AG04449 (cell line): ENCODE results near the gene BAZ1B.

Experiments
- CTCF ChIA-PET: fragments of 350-600 bp; formaldehyde crosslinking; extraction: SDS; loops from one replicate; lab custom pipeline; 2021; ENCODE audit warnings: antibody characterized with exemption; lab: Yijun Ruan, JAX
- POLR2A ChIA-PET: fragments of 400-600, 350-600 bp; formaldehyde crosslinking; extraction: SDS; loops from one replicate; lab custom pipeline; 2020; ENCODE audit warnings: antibody characterized with exemption, inconsistent platforms; lab: Yijun Ruan, JAX
- DNase-seq: peaks from one replicate; pipeline ENCODE4 v3.0.0-alpha.2; 2010; ENCODE audit warnings: low read depth, low spot score
- H3K4me3 ChIP-seq: 2 replicates; pipeline ENCODE4 v1.5.1; 2011; ENCODE audit warnings: low read depth, mild to moderate bottlenecking, control low read depth, low read length
- TF ChIP-seq, protein P1 (sequence below): IDR thresholded peaks from one replicate; pipeline ENCODE4 v1.5.1; 2011; ENCODE audit warnings: mild to moderate bottlenecking, moderate library complexity, low read length, control low read depth, inconsistent platforms; ENCODE audit not compliant: insufficient read depth; ENCODE audit errors: missing control alignments

BAZ1B gene

DNA sequence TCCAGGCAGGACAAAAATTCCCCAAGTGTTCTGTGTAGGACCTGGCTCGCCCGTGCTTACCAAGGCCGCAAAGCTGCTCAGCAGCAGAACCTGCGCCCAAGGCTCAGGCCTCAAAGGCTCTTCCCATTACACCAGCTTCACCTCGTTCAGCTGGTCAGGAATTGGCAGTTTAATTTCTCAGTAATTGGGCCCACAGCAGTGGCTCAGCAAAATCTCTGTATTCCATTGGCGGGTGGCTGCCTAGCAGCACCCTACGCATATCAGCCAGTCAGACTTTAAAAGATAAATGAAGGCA lies 82.7 kb downstream of the BAZ1B start:
- POLR2A ChIA-PET: no interaction called here
- CTCF ChIA-PET: interaction anchor here (5.5 kb wide), 1 partner anchor 12 kb away, joined by 33 read pairs; no protein-coding TSS in a partner anchor
- TF ChIP-seq, protein P1, sequence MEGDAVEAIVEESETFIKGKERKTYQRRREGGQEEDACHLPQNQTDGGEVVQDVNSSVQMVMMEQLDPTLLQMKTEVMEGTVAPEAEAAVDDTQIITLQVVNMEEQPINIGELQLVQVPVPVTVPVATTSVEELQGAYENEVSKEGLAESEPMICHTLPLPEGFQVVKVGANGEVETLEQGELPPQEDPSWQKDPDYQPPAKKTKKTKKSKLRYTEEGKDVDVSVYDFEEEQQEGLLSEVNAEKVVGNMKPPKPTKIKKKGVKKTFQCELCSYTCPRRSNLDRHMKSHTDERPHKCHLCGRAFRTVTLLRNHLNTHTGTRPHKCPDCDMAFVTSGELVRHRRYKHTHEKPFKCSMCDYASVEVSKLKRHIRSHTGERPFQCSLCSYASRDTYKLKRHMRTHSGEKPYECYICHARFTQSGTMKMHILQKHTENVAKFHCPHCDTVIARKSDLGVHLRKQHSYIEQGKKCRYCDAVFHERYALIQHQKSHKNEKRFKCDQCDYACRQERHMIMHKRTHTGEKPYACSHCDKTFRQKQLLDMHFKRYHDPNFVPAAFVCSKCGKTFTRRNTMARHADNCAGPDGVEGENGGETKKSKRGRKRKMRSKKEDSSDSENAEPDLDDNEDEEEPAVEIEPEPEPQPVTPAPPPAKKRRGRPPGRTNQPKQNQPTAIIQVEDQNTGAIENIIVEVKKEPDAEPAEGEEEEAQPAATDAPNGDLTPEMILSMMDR: no peak
- no peak for DNase-seq
- no peak overlapping the region for H3K4me3 ChIP-seq

DNA sequence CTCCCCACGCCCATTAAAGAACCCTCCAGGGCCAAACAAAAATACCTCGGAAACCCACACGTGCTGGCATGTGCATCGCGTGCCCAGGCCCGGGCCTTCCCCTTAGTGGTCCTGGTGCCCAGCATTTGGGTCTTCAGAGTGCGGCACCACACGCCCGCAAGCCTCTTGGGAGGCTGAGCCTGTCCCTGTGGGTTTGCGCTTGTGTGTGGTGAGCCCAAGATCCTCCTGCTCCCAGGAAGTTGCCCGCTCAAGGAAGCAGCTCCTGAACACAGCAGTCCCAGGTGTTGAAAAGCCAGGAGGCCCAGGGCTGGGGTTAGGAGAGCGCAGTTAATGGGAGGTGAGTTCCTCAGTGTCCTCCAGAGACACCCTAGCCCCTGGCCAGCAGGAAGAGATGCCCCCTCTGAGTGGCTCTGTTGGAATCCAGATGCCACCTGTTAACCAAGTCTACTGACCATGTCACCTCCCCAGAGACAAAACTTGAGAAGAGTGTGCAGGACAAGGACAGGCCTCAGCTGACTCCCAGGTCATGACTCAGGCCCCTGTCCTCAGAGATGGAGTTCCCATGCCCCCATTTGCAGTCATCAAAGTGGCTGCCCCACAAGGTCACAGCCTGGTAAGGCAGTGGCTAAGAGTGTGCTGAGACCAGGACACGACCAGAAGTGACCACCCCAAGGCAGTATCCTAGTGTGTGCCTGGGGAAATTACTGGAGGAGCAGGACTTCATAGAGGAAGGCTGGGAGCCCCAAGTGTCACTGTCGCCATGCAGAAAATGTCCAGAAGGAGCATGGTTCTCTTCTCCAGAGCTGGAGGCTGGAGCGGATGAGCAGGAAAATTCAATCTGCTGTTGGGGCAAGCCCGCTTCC lies 83.3 kb downstream of the BAZ1B start:
- ChIA-PET POLR2A (no interaction called here), CTCF (interaction anchor here (1.4 to 5.5 kb wide), 2 partner anchors 13 to 96 kb away, joined by 7 to 33 read pairs; no protein-coding TSS in a partner anchor)
- TF ChIP-seq, protein P1: no peak
- H3K4me3 ChIP-seq: no peak overlapping the region
- no peak for DNase-seq

DNA sequence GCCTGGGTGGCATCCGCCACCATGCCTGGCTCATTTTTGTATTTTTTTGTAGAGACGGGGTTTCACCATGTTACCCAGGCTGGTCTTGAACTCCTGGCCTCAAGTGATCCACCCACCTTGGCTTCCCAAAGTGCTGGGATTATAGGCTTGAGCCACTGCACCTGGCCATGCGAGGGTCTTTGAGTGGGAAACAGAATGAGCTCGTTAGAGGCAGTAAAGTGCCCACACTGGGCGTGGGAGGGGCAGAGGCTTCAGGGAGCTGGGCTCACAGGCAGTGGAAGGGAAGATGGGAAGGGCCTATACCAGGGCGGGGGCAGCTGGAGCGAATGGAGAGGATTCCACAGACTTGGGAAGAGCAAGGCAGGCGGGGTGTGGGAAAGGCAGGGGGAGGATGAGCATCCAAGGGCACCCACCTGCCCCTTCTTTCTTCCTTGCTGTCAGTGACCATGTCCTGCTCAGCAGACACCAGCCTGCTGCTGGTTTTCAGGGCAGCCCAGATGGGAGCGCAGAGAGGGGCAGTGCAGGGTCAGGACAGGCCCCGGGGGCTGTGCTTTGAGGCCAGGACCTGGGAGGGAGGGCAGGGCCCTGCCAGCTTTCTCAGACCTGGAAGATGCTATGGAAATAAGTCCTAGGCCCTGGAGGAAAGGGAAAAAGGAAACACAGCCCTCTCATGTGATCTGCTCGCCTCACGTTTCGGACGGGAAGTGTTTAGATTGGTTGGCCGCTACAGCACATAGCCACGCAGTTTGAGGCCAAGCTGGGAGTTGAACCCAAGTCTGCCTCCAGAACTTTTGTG lies 84.3 kb downstream of the BAZ1B start:
- TF ChIP-seq, protein P1: no peak
- ChIA-PET POLR2A (no interaction called here), CTCF (interaction anchor here (1.4 to 5.5 kb wide), 2 partner anchors 14 to 95 kb away, joined by 7 to 33 read pairs; no protein-coding TSS in a partner anchor)
- no peak overlapping the region for H3K4me3 ChIP-seq
- DNase-seq: no peak

DNA sequence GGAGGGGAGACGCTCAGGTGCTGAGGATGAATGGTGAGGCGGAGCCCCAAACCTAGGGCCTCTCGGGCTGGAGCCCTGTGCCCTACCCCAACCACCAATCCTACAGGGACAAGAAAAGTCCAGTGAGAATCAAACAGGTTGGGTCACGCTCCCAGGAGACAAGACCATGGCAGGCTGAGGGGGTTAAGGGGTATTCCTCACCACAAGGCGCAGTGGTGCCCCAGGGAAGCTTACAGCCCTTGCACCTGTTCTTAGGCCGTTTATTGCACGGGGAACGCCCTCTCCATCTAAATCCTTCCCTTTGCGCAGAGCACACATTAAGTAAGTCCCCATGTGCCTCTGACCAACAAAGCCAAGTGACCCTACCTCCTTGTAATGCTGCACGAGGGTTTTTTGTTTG lies 85.0 kb downstream of the BAZ1B start:
- ChIA-PET POLR2A (no interaction called here), CTCF (interaction anchor here (0.9 to 5.5 kb wide), 3 partner anchors 11 to 15 kb away, joined by 3 to 33 read pairs (median 3); no protein-coding TSS in a partner anchor)
- TF ChIP-seq, protein P1: no peak
- DNase-seq: no peak
- H3K4me3 ChIP-seq: no peak overlapping the region

DNA sequence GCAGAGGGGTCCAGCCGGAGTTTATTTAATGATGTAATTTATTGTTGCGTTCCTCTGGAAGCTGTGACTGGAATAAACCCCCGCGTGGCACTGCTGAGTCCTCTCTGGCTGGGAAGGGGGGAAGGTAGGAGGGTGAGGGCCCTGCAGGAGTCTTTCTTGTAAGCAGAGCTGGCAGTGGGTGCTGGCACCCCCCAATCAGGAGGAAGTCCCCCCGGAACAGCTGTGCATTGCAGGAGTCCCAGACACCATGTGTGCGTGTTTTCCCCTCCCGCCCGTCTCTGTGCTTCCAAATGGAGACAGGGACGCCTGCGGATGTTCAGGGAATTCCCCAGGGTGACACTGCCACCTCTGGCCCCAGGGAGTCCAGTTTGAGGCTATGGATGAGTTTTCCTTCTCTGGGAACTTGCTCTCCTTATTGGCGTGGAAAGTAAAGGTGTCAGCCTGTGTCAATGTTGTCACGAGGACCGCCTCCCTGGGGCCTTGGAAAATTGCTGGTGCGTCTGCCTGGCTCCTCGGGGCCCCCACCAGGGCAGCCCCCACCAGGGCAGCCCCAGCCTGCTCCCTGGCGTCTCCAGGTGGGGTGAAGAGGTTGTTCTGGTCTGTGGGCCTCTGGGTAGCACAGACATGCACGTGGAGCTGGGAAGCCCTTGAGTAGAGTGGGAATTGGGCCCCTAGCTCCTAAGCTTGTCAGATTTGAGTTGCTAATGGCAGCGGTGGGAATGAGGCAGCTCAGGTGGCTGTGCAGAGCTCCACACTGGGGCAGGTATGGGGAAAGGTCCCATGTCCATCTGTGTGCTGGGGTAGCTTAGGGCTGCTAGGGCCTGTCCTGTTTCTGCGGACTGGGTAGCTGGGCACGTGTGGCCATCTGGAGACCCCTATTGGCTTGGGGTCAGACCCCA lies 85.8 kb downstream of the BAZ1B start:
- DNase-seq: no peak
- ChIA-PET POLR2A (no interaction called here), CTCF (interaction anchor here (0.7 to 5.5 kb wide), 4 partner anchors 12 to 29 kb away, joined by 3 to 33 read pairs (median 3); no protein-coding TSS in a partner anchor)
- no peak overlapping the region for H3K4me3 ChIP-seq
- TF ChIP-seq, protein P1: no peak
